Renal cortical epithelial cell (primary cell): ENCODE results near the gene GPD1L. TPM values are rescaled to one million over a fixed set of nuclear protein-coding genes. Genes with fewer than 3 reads are reported as not detected.
"Not testable (repeated sequence)": the region's sequence is repeated elsewhere in the genome, so short reads cannot be mapped to it uniquely, and the experiment has no call there.

Experiments
- DNase-seq: peaks from one replicate; pipeline ENCODE4 v3.0.0-alpha.2; 2011; ENCODE audit warnings: low read depth
- total RNA-seq: library from RNA; depleted of rRNA; stranded (reverse); fragments of >200 nt; gene quantifications from 2 replicates; pipeline ENCODE4 v1.2.3, GENCODE V29; 2014

Gene GPD1L
- total RNA-seq, 1 donor from 2014 or later = 17.2 TPM

GRCh38 chr3:32105291-32106131 is 909 bp upstream of the GPD1L start:
- peak; percentile 82 for DNase-seq

- DNase-seq = peak; percentile 17
Measured at GRCh38 chr3:32106929-32107362, 526 bp downstream of the GPD1L start.

GRCh38 chr3:32108224-32108623 is 1.8 kb downstream of the GPD1L start:
- not testable (repeated sequence) for DNase-seq

- DNase-seq = peak; percentile 77
Measured at GRCh38 chr3:32109256-32109655, 2.8 kb downstream of the GPD1L start.

- peak; percentile 13 for DNase-seq
Measured at GRCh38 chr3:32110233-32110760, 3.9 kb downstream of the GPD1L start.

- DNase-seq = no peak
Measured at GRCh38 chr3:32111560-32111959, 5.1 kb downstream of the GPD1L start.

GRCh38 chr3:32113566-32113965 is 7.1 kb downstream of the GPD1L start:
- DNase-seq = peak; percentile 50

GRCh38 chr3:32113981-32114545 is 7.6 kb downstream of the GPD1L start:
- no peak for DNase-seq

GRCh38 chr3:32114546-32115386 is 8.3 kb downstream of the GPD1L start:
- DNase-seq = not testable (repeated sequence)

GRCh38 chr3:32117320-32117719 is 10.9 kb downstream of the GPD1L start:
- DNase-seq = peak; percentile 11

GRCh38 chr3:32118215-32118614 is 11.8 kb downstream of the GPD1L start:
- no peak for DNase-seq

- peak; percentile 38 for DNase-seq
Measured at GRCh38 chr3:32120471-32120870, 14.1 kb downstream of the GPD1L start.

GRCh38 chr3:32121137-32121536 is 14.7 kb downstream of the GPD1L start:
- no peak for DNase-seq

GRCh38 chr3:32123620-32124019 is 17.2 kb downstream of the GPD1L start:
- DNase-seq = no peak

GRCh38 chr3:32125012-32125411 is 18.6 kb downstream of the GPD1L start:
- no peak for DNase-seq

GRCh38 chr3:32126305-32127015 is 20.0 kb downstream of the GPD1L start:
- DNase-seq = no peak

GRCh38 chr3:32127219-32127826 is 20.9 kb downstream of the GPD1L start:
- no peak for DNase-seq

- no peak for DNase-seq
Measured at GRCh38 chr3:32128936-32129335, 22.5 kb downstream of the GPD1L start.

GRCh38 chr3:32129832-32130231 is 23.4 kb downstream of the GPD1L start:
- DNase-seq = no peak

GRCh38 chr3:32132121-32132520 is 25.7 kb downstream of the GPD1L start:
- DNase-seq = peak; percentile 36

- DNase-seq = no peak
Measured at GRCh38 chr3:32132706-32133105, 26.3 kb downstream of the GPD1L start.
